Activated naive CD8-positive, alpha-beta T cell treated with anti-CD3 and anti-CD28 coated beads, Interleukin-2, amount 50 U/mL, for 24 hours (primary cell): ENCODE results near the gene PRPF19.

Experiments used
- ATAC-seq: fragments of 150-1000 bp; cut with Tn5 transposase; one replicate; pipeline ENCODE4 v1.10.0; 2021
- DNase-seq: peaks from one replicate; pipeline ENCODE4 v3.0.0; 2021
- H3K27ac Mint-ChIP-seq: one replicate; pipeline ENCODE4 v1.8.0; 2021; ENCODE audit warnings: mild to moderate bottlenecking, mixed read lengths
- H3K27me3 Mint-ChIP-seq: one replicate; pipeline ENCODE4 v1.8.0; 2021; ENCODE audit warnings: mixed read lengths
- H3K36me3 Mint-ChIP-seq: one replicate; pipeline ENCODE4 v1.8.0; 2021; ENCODE audit warnings: low read depth, mixed read lengths
- H3K4me1 Mint-ChIP-seq: one replicate; pipeline ENCODE4 v1.8.0; 2021; ENCODE audit warnings: mixed read lengths
- H3K4me3 Mint-ChIP-seq: one replicate; pipeline ENCODE4 v1.8.0; 2021; ENCODE audit warnings: mild to moderate bottlenecking, moderate library complexity, mixed read lengths
- H3K9me3 Mint-ChIP-seq: one replicate; pipeline ENCODE4 v1.8.0; 2021; ENCODE audit warnings: mixed read lengths

PRPF19 gene

GRCh38 chr11:60906132-60906972, at the start of gene PRPF19:
Gene PRPF19 (minus strand): TSS chr11:60906585. CDS start chr11:60906382, 203 bp downstream.
- Mint-ChIP-seq H3K4me1 (peaks cover 54% of the 10 kb centered on the region), H3K36me3 (peaks cover 31% of the 10 kb centered on the region), H3K9me3 (peaks cover 5% of the 10 kb centered on the region), H3K27me3 (no peaks in the 10 kb centered on the region), H3K4me3 (peak within 1 kb of the TSS; percentile 88), H3K27ac (peak within 1 kb of the TSS; percentile 92)
- peak; percentile 99 for DNase-seq
- peak; percentile 91 for ATAC-seq

- peaks cover 22% of the 10 kb centered on the region for H3K4me1 Mint-ChIP-seq
- H3K4me3 Mint-ChIP-seq: no peak overlapping the region
- ATAC-seq (no peak), DNase-seq (no peak)
- no peaks in the 10 kb centered on the region for H3K9me3 Mint-ChIP-seq
- no peaks in the 10 kb centered on the region for H3K36me3 Mint-ChIP-seq
- H3K27ac Mint-ChIP-seq: no peak overlapping the region
- H3K27me3 Mint-ChIP-seq: peaks cover 8% of the 10 kb centered on the region
Observed at GRCh38 chr11:60955571-60955970, 49.2 kb upstream of the PRPF19 start.

DNA sequence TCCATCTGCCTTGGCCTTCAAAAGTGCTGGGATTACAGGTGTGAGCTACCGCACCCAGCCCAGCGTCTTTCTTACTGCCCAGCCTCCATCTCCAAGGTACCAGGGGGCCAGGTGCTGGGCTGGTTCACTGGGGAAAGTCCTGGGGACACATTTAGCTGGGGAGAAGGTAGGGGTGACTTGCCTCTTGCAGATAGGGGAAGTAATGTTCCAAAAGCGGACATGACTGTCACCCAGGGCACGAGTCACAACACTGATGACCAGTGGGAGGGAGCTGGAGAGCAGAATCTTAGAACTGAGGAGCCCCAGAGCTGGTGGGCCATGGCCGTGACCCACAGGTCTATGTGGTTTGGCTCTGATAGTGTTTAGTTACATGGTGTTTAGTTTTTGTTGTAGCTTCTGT, 48.0 kb upstream of the PRPF19 start:
- Mint-ChIP-seq H3K36me3 (no peaks in the 10 kb centered on the region), H3K4me3 (no peak overlapping the region), H3K27ac (no peak overlapping the region), H3K9me3 (no peaks in the 10 kb centered on the region), H3K27me3 (peaks cover 8% of the 10 kb centered on the region), H3K4me1 (peaks cover 32% of the 10 kb centered on the region)
- ATAC-seq (no peak), DNase-seq (no peak)

DNA sequence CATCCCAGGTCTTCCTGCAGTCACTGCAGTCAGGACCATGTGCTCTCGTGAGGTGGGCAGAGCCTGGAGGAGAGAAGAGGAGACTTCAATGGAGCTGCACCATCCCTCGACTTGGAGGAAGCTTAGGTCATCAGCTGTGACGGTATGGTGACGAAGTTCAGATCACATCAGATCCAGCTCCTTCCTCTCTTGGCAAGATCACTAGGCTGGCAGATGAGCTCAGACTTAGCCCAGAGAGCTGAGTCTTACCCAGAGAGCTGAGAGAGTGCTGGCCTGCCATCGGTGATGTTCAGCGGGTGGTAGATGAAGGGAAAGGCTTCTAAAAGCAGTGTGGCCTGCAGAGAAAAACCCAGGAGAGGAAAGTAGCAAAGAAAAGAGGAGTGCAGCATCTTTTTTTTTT, 47.4 kb upstream of the PRPF19 start:
- DNase-seq (no peak), ATAC-seq (no peak)
- H3K4me3 Mint-ChIP-seq: no peak overlapping the region
- no peaks in the 10 kb centered on the region for H3K36me3 Mint-ChIP-seq
- H3K4me1 Mint-ChIP-seq: peaks cover 33% of the 10 kb centered on the region
- H3K27ac Mint-ChIP-seq: no peak overlapping the region
- no peaks in the 10 kb centered on the region for H3K9me3 Mint-ChIP-seq
- H3K27me3 Mint-ChIP-seq: peaks cover 8% of the 10 kb centered on the region

DNA sequence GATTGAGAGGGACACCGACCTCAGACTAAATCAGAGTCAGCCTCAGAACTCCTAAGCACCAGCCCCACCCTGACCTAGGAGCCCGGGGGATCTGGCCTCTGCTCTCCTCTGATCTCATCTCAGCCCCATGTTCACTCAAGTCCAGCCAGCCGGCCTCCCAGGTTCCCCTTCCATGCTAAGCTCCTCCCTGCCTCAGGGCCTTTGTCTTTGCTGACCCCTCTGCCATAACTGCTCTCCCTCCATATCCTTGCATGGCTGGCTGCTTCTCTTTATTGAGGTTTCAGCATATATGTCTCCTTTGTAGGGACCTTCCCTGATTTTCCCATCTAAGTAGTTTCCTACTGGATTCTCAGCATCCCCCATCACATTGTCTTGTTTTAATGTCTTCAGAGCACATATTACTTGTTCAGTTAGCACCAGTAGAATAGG, 46.4 kb upstream of the PRPF19 start:
- Mint-ChIP-seq H3K27me3 (peaks cover 8% of the 10 kb centered on the region), H3K9me3 (no peaks in the 10 kb centered on the region), H3K36me3 (no peaks in the 10 kb centered on the region), H3K4me1 (peaks cover 37% of the 10 kb centered on the region), H3K27ac (peak overlapping the region; percentile 80), H3K4me3 (peak overlapping the region; percentile 54)
- DNase-seq (no peak), ATAC-seq (no peak)

DNA sequence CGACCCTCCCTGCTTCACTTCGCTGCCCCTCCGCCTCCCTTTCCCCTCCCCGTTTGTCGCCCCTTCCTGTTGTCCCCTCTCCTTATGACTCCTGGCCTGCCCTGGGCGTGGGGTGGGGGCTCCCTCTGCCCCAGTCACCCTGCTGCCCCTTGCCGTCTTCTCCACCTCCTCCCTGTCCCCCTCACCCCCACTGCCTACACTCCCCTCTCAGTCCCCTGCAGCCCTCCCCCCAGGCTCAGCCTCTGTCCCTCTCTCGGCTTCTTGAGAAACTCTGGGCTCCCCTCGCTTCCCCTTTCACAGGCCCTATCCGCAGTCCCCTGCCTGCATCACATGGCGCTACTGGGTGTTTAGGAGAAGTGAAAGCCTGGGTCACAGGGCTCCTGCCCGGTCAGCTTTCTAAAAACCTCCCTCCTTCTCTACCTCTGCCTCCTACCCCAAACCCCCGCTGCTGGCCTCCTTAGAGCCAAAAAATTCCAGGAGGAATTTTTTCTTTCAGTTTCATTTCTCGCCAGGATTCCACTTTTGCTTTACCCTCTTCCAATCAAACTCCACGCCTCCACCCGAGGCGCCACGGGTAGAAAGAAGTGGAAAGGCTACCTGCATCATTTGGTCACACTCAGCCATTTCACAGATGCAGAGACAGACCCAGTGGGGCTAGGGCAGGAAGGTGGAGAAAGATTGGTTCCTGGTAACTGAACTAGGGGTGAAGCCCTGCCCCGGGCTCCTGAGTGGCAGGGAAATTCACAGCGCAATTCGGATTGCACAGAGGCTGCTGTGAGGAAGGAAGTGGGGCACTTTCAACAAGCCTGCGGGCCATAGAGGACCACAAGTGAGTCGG, 45.7 kb upstream of the PRPF19 start, which contains the start of gene SLC15A3:
TSS of gene SLC15A3 (minus strand) at position 273 of the 838 bp plus-strand sequence. CDS start 625 bp downstream, outside the sequence.
- Mint-ChIP-seq H3K27ac (peak within 1 kb of the TSS; percentile 80), H3K27me3 (peaks cover 8% of the 10 kb centered on the region), H3K4me3 (peak within 1 kb of the TSS; percentile 70), H3K36me3 (no peaks in the 10 kb centered on the region), H3K9me3 (no peaks in the 10 kb centered on the region), H3K4me1 (peaks cover 37% of the 10 kb centered on the region)
- DNase-seq (peak; percentile 48), ATAC-seq (peak; percentile 57)

DNA sequence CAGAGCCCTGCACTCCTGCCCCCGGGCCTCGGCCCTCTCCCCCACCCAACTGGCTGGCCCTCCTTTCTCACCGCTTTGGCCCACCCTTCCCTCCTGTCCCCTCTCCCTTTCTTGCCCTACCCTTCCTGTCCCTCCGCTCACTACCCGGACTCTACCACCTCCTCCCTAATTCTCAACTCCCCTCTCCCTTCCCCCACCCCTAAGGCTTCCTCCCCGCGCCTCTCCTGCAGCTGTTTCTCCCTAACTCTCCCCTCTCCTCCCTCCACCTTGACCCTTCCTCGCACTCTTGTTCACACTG, 45.2 kb upstream of the PRPF19 start:
- Mint-ChIP-seq H3K4me3 (peak overlapping the region; percentile 70), H3K27ac (peak overlapping the region; percentile 80), H3K36me3 (no peaks in the 10 kb centered on the region), H3K27me3 (peaks cover 8% of the 10 kb centered on the region), H3K4me1 (peaks cover 37% of the 10 kb centered on the region), H3K9me3 (no peaks in the 10 kb centered on the region)
- DNase-seq: no peak
- peak; percentile 6 for ATAC-seq

- H3K4me3 Mint-ChIP-seq: peak overlapping the region; percentile 70
- H3K27ac Mint-ChIP-seq: no peak overlapping the region
- no peaks in the 10 kb centered on the region for H3K36me3 Mint-ChIP-seq
Observed at GRCh38 chr11:60950933-60951605, 44.7 kb upstream of the PRPF19 start.

GRCh38 chr11:60950024-60950423, 43.6 kb upstream of the PRPF19 start:
- ATAC-seq: no peak

More at GRCh38 chr11:60950933-60951605, 44.7 kb upstream of the PRPF19 start:
- ATAC-seq (peak; percentile 34), DNase-seq (peak; percentile 36)
- Mint-ChIP-seq H3K27me3 (peaks cover 8% of the 10 kb centered on the region), H3K4me1 (peaks cover 37% of the 10 kb centered on the region), H3K9me3 (no peaks in the 10 kb centered on the region)

DNA sequence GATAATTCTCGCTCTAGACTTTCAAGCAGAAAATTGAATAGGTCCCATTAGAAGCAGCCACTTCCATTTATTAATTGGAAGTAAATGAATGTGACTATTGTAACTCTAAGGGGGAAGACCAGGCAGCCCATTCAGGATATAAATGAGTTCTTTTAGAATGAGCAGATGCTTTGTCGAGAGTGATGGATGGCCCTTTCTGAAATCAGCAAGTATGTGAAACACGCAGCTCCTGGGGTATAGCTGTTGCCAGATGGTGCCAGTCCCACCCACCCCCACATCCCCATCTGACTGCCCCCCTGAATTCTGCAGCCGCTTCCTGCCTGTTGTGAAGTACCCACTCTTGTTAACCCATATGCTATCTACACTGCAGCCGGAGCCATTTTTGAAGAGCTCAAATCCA, 41.9 kb upstream of the PRPF19 start:
- H3K36me3 Mint-ChIP-seq: no peaks in the 10 kb centered on the region
- no peak overlapping the region for H3K27ac Mint-ChIP-seq
- peaks cover 38% of the 10 kb centered on the region for H3K4me1 Mint-ChIP-seq
- ATAC-seq (no peak), DNase-seq (no peak)
- peaks cover 5% of the 10 kb centered on the region for H3K27me3 Mint-ChIP-seq
- H3K4me3 Mint-ChIP-seq: no peak overlapping the region
- no peaks in the 10 kb centered on the region for H3K9me3 Mint-ChIP-seq

More at GRCh38 chr11:60950024-60950423, 43.6 kb upstream of the PRPF19 start:
- Mint-ChIP-seq H3K4me1 (peaks cover 37% of the 10 kb centered on the region), H3K9me3 (no peaks in the 10 kb centered on the region), H3K27ac (peak overlapping the region; percentile 39), H3K4me3 (peak overlapping the region; percentile 59), H3K36me3 (no peaks in the 10 kb centered on the region), H3K27me3 (peaks cover 8% of the 10 kb centered on the region)
- no peak for DNase-seq

- DNase-seq: no peak
- Mint-ChIP-seq H3K4me3 (no peak overlapping the region), H3K9me3 (no peaks in the 10 kb centered on the region), H3K36me3 (no peaks in the 10 kb centered on the region), H3K27me3 (peaks cover 5% of the 10 kb centered on the region), H3K4me1 (peaks cover 33% of the 10 kb centered on the region), H3K27ac (no peak overlapping the region)
- ATAC-seq: no peak
Observed at GRCh38 chr11:60947700-60948099, 41.3 kb upstream of the PRPF19 start.

DNA sequence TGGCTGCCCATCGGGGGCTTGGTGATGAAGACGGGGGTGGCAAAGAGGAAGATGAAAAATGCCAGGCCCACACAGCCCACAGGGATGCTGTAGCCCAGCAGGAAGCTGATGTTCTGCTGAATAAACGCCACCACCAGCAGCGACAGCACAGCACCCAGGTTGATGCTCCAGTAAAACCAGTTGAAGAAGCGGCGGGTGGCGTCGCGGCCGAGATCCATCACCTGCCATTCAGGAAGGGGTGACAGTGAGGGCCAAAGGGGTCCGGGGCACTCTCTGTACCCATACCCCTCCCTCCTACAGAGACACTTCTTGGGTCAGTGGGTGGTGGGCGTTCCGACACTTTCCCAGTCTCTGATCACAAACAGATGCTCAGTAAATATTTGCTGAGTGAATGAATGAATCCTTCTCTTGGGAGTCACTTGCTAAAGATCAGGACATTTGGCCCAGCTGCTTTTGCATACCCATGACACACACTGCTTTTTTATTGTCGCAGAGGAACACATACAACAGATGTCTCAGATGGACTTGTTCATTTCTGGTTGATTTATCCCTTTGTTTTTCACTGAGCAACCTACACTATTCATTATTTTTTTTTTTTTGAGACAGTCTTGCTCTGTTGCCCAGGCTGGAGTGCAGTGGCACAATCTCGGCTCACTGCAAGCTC, 40.3 kb upstream of the PRPF19 start:
- DNase-seq: no peak
- no peaks in the 10 kb centered on the region for H3K36me3 Mint-ChIP-seq
- H3K9me3 Mint-ChIP-seq: no peaks in the 10 kb centered on the region
- H3K27me3 Mint-ChIP-seq: peaks cover 1% of the 10 kb centered on the region
- peaks cover 24% of the 10 kb centered on the region for H3K4me1 Mint-ChIP-seq
- no peak overlapping the region for H3K4me3 Mint-ChIP-seq
- ATAC-seq: no peak
- no peak overlapping the region for H3K27ac Mint-ChIP-seq

DNA sequence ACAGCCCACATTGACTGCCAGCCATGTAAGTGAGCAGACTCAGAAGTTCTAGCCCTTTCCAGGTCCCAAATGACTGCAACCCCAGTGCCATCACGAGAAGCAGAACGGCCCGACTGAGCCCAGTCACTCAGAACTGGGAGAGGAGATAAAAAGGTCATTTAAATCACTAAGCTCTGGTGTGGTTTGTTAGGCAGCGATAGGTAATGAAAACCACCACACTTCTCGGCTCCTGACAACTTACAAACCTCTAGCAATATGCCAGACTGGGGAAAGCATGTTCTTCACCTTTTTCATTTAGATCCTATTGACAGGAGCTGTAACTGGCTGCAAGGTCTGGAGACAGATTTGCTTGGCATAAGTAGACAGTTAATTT, 38.9 kb upstream of the PRPF19 start:
- peaks cover 19% of the 10 kb centered on the region for H3K4me1 Mint-ChIP-seq

More for the DNA sequence above, 38.9 kb upstream of the PRPF19 start:
- H3K27me3 Mint-ChIP-seq: no peaks in the 10 kb centered on the region
- no peak overlapping the region for H3K4me3 Mint-ChIP-seq
- no peak overlapping the region for H3K27ac Mint-ChIP-seq
- H3K9me3 Mint-ChIP-seq: no peaks in the 10 kb centered on the region
- H3K36me3 Mint-ChIP-seq: no peaks in the 10 kb centered on the region
- no peak for ATAC-seq
- no peak for DNase-seq
